Esophagus muscularis mucosa (tissue), 4 donors: Measurements from ENCODE around the gene NT5C. TPM values are rescaled to one million over a fixed set of nuclear protein-coding genes. Genes with fewer than 3 reads are reported as not detected.
A peak's percentile ranks its signal among the peaks of the same experiment; 100 is the strongest.
"Not testable (repeated sequence)": the region's sequence is repeated elsewhere in the genome, so short reads cannot be mapped to it uniquely, and the experiment has no call there.

Experiments
- DNase-seq: peaks from one replicate; pipeline ENCODE4 v3.0.0-alpha.2; 2017; ENCODE audit errors: extremely low spot score
- H3K27ac ChIP-seq, 4 donors: fragments of 200-600 bp; sonication (generic); replicated peaks in 1 of 4; 1 replicate in 3 of 4; 2 replicates in 1 of 4; pipeline ENCODE4 v1.5.1; 2016 to 2019; ENCODE audit warnings: mild to moderate bottlenecking in 1 of 4
- H3K27me3 ChIP-seq, 4 donors: fragments of 200-600 bp; sonication (generic); one replicate each; pipeline versions ENCODE4 v1.5.1 to v1.6.0; 2016 to 2019
- H3K36me3 ChIP-seq, 4 donors: fragments of 200-600 bp; sonication (generic); one replicate each; pipeline ENCODE4 v1.5.1; 2016 to 2019
- H3K4me1 ChIP-seq, 4 donors: fragments of 200-600 bp; sonication (generic); one replicate each; pipeline ENCODE4 v1.5.1; 2016 to 2019
- H3K4me3 ChIP-seq, 4 donors: fragments of 200-600 bp; sonication (generic); 1 replicate in 2 of 4; 2 replicates in 2 of 4; pipeline ENCODE4 v1.5.1; 2016 to 2019; ENCODE audit warnings: mild to moderate bottlenecking in 4 of 4, moderate library complexity in 1 of 4
- H3K9me3 ChIP-seq, 4 donors: fragments of 200-600 bp; sonication (generic); 1 replicate in 3 of 4; 2 replicates in 1 of 4; pipeline ENCODE4 v1.5.1; 2016 to 2019
- EP300 ChIP-seq: sonication (generic); formaldehyde crosslinking; IDR thresholded peaks from one replicate; pipeline ENCODE4 v1.6.1; 2017; ENCODE audit warnings: antibody characterized with exemption
- POLR2A ChIP-seq: fragments of 450-650 bp; IDR thresholded peaks from one replicate; pipeline ENCODE4 v1.6.1; 2017; ENCODE audit warnings: antibody characterized with exemption, moderate library complexity, mild to moderate bottlenecking, low read depth
- POLR2AphosphoS5 ChIP-seq, 2 donors: sonication (generic); formaldehyde crosslinking; IDR thresholded peaks; one replicate each; pipeline ENCODE4 v1.6.1; 2017; ENCODE audit warnings: antibody characterized with exemption in 2 of 2
- WGBS: methylation state at CpG from one replicate; pipeline ENCODE4 v1.1.5; 2018; 5-methylcytosine and 5-hydroxymethylcytosine counted together
- intact Hi-C: fragments of 100-400 bp; cut with DNase I; formaldehyde crosslinking; loops from one replicate; pipeline ENCODE4 v1.15.1; 2023
- total RNA-seq, 4 donors: library from RNA; depleted of rRNA; stranded (reverse); fragments of >200 nt; gene quantifications; one replicate each; pipeline versions ENCODE4 v1.1.0 to v1.2.1, GENCODE V29; 2016
- TF ChIP-seq, protein P1 (sequence below), 3 experiments: fragments of 200-600 bp in 2 of 3; fragments of 450-650 bp in 1 of 3; sonication (generic) in 2 of 3; IDR thresholded peaks; one replicate each; pipeline ENCODE4 v1.5.1; 2017 to 2019; ENCODE audit warnings: antibody characterized with exemption in 3 of 3, mild to moderate bottlenecking in 2 of 3, moderate library complexity in 1 of 3

Gene NT5C
- total RNA-seq, 4 donors from 2014 or later, result 70.6 to 98.7 (median 75.1) TPM

DNA sequence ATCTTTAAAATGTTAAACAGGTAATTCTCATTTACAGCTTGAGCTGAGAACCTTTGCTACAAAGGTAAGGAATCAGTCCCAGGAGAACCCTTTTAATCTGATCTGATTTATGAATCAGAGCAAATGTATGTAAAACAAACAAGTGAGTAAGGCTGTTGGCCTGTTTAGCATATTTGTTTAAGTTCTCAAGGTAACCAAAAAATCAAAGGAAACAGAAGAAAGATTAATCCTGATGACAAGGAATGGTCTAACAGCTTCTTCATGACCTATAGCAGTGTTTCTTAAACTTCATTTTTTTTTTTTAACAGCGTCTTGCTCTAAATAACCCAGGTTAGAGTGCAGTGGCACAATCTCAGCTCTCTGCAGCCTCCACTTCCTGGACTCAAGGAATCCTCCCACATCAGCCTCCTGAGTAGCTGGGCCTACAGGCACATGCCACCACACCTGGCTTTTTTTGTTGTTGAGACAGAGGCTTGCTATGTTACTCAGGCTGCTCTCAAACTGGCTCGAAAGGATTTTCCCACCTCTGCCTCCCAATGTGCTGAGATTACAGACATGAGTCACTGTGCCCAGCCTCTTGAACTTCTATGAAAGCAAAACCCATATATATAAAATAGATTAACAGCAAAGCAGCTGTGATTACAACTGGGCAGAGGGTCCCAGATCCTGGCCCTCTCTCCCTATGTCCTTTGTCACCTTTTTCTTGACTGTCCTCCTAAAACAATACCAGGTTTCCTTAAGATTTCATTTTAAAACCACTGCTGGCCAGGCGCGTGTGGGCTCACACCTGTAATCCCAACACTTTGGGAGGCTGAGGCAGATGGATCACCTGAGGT is 27.9 kb upstream of the NT5C start:
- WGBS, result 97% methylated on average over 4 of the region's 4 CpGs
- no peak overlapping the region for H3K27ac ChIP-seq
- no peak overlapping the region for H3K4me3 ChIP-seq
- intact Hi-C loops, result no loop called here
- no peak for DNase-seq
- H3K4me1 ChIP-seq, result peaks cover 3 to 7% (median 6%) of the 10 kb centered on the region in 4 donors
- TF ChIP-seq EP300 (no peak), POLR2A (no peak)
- H3K27me3 ChIP-seq, result no peaks in the 10 kb centered on the region
- peaks cover 0 to 22% (median 6%) of the 10 kb centered on the region in 4 donors for H3K36me3 ChIP-seq
- no peaks in the 10 kb centered on the region for H3K9me3 ChIP-seq

- Histone ChIP-seq H3K4me1 (peaks cover 6 to 12% (median 11%) of the 10 kb centered on the region in 4 donors), H3K36me3 (peaks cover 0 to 14% (median 2%) of the 10 kb centered on the region in 4 donors)
- intact Hi-C loops, H3K9me3 ChIP-seq, DNase-seq, H3K27ac ChIP-seq, H3K4me3 ChIP-seq, H3K27me3 ChIP-seq: not testable (repeated sequence)
- 89% methylated on average over 8 of the region's 8 CpGs for WGBS
These were observed 26.9 kb upstream of the NT5C start for GRCh38 chr17:75158480-75158879.

DNA sequence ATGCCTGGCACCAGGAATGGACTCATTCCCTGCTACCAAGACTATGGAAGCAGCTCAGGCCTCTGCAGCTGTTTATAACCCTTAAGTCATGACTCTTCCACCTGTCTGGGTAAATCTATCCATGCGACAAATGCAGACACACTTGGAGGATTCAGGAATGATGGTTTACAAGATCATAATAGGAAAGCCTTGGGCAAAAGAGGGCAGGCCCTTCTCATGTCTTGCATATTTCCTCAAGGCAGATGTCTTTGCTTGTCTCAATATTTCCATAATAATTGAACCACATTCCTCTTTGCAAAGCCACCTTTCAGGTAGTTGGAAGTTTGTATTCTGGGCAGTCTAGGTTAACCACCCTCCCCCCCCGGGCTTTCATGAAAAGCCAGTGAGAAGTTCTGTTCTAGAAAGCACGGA is 23.7 kb upstream of the NT5C start:
- Histone ChIP-seq H3K36me3 (peaks cover 0 to 8% (median 0%) of the 10 kb centered on the region in 4 donors), H3K4me1 (peaks cover 11 to 23% (median 21%) of the 10 kb centered on the region in 4 donors), H3K27me3 (no peaks in the 10 kb centered on the region), H3K9me3 (no peaks in the 10 kb centered on the region), H3K27ac (peak overlapping the region in 2 of 4 donors; percentile 52 to 86), H3K4me3 (peak overlapping the region in 2 of 4 donors; percentile 79 to 95)
- 95% methylated on average over 3 of the region's 3 CpGs for WGBS
- no peak for DNase-seq
- TF ChIP-seq POLR2A (no peak), POLR2AphosphoS5 (IDR thresholded peaks at IDR 0.05) (no peak), EP300 (no peak)
- TF ChIP-seq, protein P1, sequence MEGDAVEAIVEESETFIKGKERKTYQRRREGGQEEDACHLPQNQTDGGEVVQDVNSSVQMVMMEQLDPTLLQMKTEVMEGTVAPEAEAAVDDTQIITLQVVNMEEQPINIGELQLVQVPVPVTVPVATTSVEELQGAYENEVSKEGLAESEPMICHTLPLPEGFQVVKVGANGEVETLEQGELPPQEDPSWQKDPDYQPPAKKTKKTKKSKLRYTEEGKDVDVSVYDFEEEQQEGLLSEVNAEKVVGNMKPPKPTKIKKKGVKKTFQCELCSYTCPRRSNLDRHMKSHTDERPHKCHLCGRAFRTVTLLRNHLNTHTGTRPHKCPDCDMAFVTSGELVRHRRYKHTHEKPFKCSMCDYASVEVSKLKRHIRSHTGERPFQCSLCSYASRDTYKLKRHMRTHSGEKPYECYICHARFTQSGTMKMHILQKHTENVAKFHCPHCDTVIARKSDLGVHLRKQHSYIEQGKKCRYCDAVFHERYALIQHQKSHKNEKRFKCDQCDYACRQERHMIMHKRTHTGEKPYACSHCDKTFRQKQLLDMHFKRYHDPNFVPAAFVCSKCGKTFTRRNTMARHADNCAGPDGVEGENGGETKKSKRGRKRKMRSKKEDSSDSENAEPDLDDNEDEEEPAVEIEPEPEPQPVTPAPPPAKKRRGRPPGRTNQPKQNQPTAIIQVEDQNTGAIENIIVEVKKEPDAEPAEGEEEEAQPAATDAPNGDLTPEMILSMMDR (IDR thresholded peaks at IDR 0.05), result no peak
- intact Hi-C loops, result no loop called here

DNA sequence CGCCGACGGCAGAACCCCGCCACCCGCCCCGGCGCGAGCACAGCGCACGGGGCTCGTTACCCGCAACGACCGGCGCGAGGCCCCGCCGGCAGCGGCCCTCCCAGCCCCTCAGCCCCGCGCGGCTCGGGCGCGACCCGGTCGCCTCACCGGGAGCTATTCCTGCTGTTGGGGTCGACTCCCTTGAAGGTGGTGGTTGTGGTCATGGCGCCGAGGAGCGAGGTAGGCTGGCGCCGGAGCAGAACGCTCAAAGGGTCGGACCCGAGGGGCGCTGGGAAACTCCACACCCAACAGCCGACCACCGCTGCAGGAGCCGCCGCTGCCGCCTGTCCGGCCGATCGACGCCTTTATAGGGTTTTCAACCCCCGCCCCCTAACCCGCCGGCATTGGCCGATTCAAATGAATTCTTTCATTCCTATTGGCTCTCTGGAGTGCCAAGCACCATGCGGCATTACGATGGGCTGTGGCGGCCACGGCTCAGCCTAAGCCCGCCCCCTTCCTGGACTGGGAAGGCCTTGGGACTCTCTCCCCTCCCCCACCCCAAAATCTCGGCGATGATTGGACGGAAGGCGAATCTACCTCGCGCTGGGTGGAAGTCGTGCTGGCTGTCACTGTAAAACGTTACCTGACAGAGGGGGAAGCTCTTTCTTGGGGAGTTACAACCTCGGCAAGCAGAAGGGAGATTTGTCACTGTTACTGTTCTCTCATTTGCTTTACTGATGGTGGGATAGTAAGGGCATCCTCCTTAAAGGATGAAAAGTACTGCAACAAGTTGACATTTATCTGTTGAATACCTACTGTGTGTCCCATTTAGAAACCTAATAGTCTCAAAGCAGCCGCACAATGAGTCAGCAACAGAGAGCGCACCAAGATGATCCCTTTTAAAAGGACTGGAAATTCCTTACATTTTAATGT is 22.9 kb upstream of the NT5C start, which contains the start of gene JPT1:
JPT1 (minus strand) TSS at position 318 of the 912 bp plus-strand sequence; CDS start at position 203, 115 bp downstream.
- Histone ChIP-seq H3K36me3 (peaks cover 0 to under 1% (median 0%) of the 10 kb centered on the region in 4 donors), H3K4me1 (peaks cover 11 to 23% (median 21%) of the 10 kb centered on the region in 4 donors), H3K27ac (peak within 1 kb of the TSS; percentile 60 to 86 (median 80)), H3K27me3 (no peaks in the 10 kb centered on the region), H3K4me3 (peak within 1 kb of the TSS; percentile 74 to 97 (median 87)), H3K9me3 (no peaks in the 10 kb centered on the region)
- WGBS, result 5% methylated on average over 28 of the region's 67 CpGs
- peak; percentile 100 for DNase-seq
- intact Hi-C loops, result no loop called here
- TF ChIP-seq, protein P1 (IDR thresholded peaks at IDR 0.05), result no peak
- TF ChIP-seq EP300, result no peak
- TF ChIP-seq POLR2AphosphoS5 (IDR thresholded peaks at IDR 0.05), result peak; percentile 90 to 99
- TF ChIP-seq POLR2A, result peak; percentile 96

- 0% methylated on average over 15 of the region's 35 CpGs for WGBS
- TF ChIP-seq POLR2AphosphoS5 (IDR thresholded peaks at IDR 0.05), result no peak
- TF ChIP-seq EP300, result no peak
- no peak for TF ChIP-seq POLR2A
- TF ChIP-seq, protein P1 (IDR thresholded peaks at IDR 0.05), result no peak
- intact Hi-C loops, result no loop called here
- Histone ChIP-seq H3K27me3 (no peaks in the 10 kb centered on the region), H3K36me3 (no peaks in the 10 kb centered on the region), H3K9me3 (no peaks in the 10 kb centered on the region), H3K27ac (peak overlapping the region; percentile 60 to 86 (median 80)), H3K4me3 (peak overlapping the region; percentile 74 to 97 (median 87)), H3K4me1 (peaks cover 11 to 23% (median 21%) of the 10 kb centered on the region in 4 donors)
- no peak for DNase-seq
These were observed 22.2 kb upstream of the NT5C start for GRCh38 chr17:75153780-75154194.
